Colonic mucosa (tissue), 4 donors: Measurements from ENCODE around the gene TTLL4. TPM values are rescaled to one million over a fixed set of nuclear protein-coding genes. Genes with fewer than 3 reads are reported as not detected.

Experiments
- DNase-seq: peaks from one replicate; pipeline ENCODE4 v3.0.0-alpha.2; 2020
- H3K27ac ChIP-seq: fragments of 200-600 bp; one replicate; pipeline ENCODE4 v1.8.0; 2021
- H3K27me3 ChIP-seq: fragments of 200-600 bp; one replicate; pipeline ENCODE4 v1.8.0; 2021
- H3K36me3 ChIP-seq: fragments of 200-600 bp; one replicate; pipeline ENCODE4 v1.8.0; 2021
- H3K4me1 ChIP-seq: fragments of 200-600 bp; one replicate; pipeline ENCODE4 v1.8.0; 2021; ENCODE audit warnings: mild to moderate bottlenecking
- H3K4me3 ChIP-seq: fragments of 200-600 bp; one replicate; pipeline ENCODE4 v1.8.0; 2021
- H3K9ac ChIP-seq, 2 donors: one replicate each; pipeline ENCODE4 v1.7.0; 2013; ENCODE audit warnings: control low read depth in 2 of 2, low read depth in 2 of 2, low read length in 2 of 2
- H3K9me3 ChIP-seq: fragments of 200-600 bp; one replicate; pipeline ENCODE4 v1.8.0; 2021
- intact Hi-C: fragments of 100-400 bp; cut with DNase I; formaldehyde crosslinking; loops from one replicate; pipeline ENCODE4 v1.14.1; 2022
- total RNA-seq, 2 donors: library from RNA; stranded (reverse); fragmentation: NEBNext Ultra II Directional in 1 of 2; extraction: Animal tissue kit (Norgen Biotek cat#: 25700) in 1 of 2; gene quantifications; one replicate each; pipeline ENCODE4 v1.2.1, GENCODE V29; 2021
- TF ChIP-seq, protein P1 (sequence below): fragments of 200-600 bp; IDR thresholded peaks from one replicate; pipeline ENCODE4 v1.8.0; 2022; ENCODE audit warnings: antibody characterized with exemption, mild to moderate bottlenecking
- donor health status: healthy.
- donor health status: DM: no; HTN: no; CAD: no.
- donor health status: DM: no; HTN: no; CAD: no.

The TTLL4 gene
- total RNA-seq, 2 donors from 2014 or later, result 27.5 to 36.7 TPM

DNA sequence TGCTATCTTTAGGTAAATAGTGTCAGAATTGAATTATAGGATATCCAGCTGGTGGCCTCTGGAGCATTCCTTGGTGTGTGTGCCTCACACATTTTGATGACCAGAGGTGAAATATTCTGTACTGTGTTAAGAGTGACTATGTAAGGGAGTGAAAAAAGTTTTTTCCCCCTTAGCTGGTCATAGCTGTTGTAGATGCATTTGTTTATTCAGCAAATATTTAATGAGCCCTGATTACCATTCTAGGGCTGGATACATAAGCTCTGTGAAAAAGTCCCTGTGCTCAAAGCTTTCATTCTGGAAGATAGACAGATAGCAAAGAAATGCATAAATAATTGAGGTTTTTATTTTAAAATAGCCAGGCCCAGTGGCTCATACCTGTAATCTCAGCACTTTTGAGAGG is 10.9 kb downstream of the TTLL4 start:
- no peaks in the 10 kb centered on the region for H3K4me1 ChIP-seq
- DNase-seq, result no peak
- TF ChIP-seq, protein P1, sequence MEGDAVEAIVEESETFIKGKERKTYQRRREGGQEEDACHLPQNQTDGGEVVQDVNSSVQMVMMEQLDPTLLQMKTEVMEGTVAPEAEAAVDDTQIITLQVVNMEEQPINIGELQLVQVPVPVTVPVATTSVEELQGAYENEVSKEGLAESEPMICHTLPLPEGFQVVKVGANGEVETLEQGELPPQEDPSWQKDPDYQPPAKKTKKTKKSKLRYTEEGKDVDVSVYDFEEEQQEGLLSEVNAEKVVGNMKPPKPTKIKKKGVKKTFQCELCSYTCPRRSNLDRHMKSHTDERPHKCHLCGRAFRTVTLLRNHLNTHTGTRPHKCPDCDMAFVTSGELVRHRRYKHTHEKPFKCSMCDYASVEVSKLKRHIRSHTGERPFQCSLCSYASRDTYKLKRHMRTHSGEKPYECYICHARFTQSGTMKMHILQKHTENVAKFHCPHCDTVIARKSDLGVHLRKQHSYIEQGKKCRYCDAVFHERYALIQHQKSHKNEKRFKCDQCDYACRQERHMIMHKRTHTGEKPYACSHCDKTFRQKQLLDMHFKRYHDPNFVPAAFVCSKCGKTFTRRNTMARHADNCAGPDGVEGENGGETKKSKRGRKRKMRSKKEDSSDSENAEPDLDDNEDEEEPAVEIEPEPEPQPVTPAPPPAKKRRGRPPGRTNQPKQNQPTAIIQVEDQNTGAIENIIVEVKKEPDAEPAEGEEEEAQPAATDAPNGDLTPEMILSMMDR, result no peak
- H3K36me3 ChIP-seq, result no peaks in the 10 kb centered on the region
- no peak overlapping the region for H3K4me3 ChIP-seq
- no peaks in the 10 kb centered on the region for H3K27me3 ChIP-seq
- H3K9me3 ChIP-seq, result no peaks in the 10 kb centered on the region
- no peak overlapping the region for H3K27ac ChIP-seq
- no peak overlapping the region for H3K9ac ChIP-seq
- intact Hi-C loops, result no loop called here

GRCh38 chr2:218721934-218722333 is 11.3 kb downstream of the TTLL4 start:
- TF ChIP-seq, protein P1, result no peak
- H3K4me3 ChIP-seq, result no peak overlapping the region
- intact Hi-C loops, result no loop called here
- H3K27me3 ChIP-seq, result no peaks in the 10 kb centered on the region
- no peaks in the 10 kb centered on the region for H3K9me3 ChIP-seq
- no peak overlapping the region for H3K27ac ChIP-seq
- no peaks in the 10 kb centered on the region for H3K4me1 ChIP-seq
- H3K9ac ChIP-seq, result no peak overlapping the region
- no peak for DNase-seq
- no peaks in the 10 kb centered on the region for H3K36me3 ChIP-seq

- DNase-seq, result no peak
- no peak overlapping the region for H3K9ac ChIP-seq
- H3K9me3 ChIP-seq, result no peaks in the 10 kb centered on the region
- no peak overlapping the region for H3K4me3 ChIP-seq
- intact Hi-C loops, result no loop called here
- TF ChIP-seq, protein P1, result no peak
- no peaks in the 10 kb centered on the region for H3K36me3 ChIP-seq
- H3K27ac ChIP-seq, result no peak overlapping the region
- no peaks in the 10 kb centered on the region for H3K27me3 ChIP-seq
- H3K4me1 ChIP-seq, result no peaks in the 10 kb centered on the region
Observed at GRCh38 chr2:218722419-218722818, 11.8 kb downstream of the TTLL4 start.

GRCh38 chr2:218722876-218723785 is 12.5 kb downstream of the TTLL4 start:
- Histone ChIP-seq H3K27ac (no peak overlapping the region), H3K27me3 (no peaks in the 10 kb centered on the region), H3K9ac (no peak overlapping the region), H3K36me3 (no peaks in the 10 kb centered on the region), H3K4me3 (no peak overlapping the region), H3K4me1 (no peaks in the 10 kb centered on the region), H3K9me3 (no peaks in the 10 kb centered on the region)
- DNase-seq, result no peak
- TF ChIP-seq, protein P1, result no peak
- intact Hi-C loops, result no loop called here

- Histone ChIP-seq H3K27me3 (no peaks in the 10 kb centered on the region), H3K9ac (no peak overlapping the region), H3K4me1 (no peaks in the 10 kb centered on the region), H3K4me3 (no peak overlapping the region), H3K36me3 (no peaks in the 10 kb centered on the region), H3K9me3 (no peaks in the 10 kb centered on the region), H3K27ac (no peak overlapping the region)
- TF ChIP-seq, protein P1, result no peak
- DNase-seq, result no peak
- intact Hi-C loops, result no loop called here
Observed at GRCh38 chr2:218726004-218726574, 15.5 kb downstream of the TTLL4 start.
